ENCODE measurements around the gene ARHGEF18.

The ARHGEF18 gene

DNA sequence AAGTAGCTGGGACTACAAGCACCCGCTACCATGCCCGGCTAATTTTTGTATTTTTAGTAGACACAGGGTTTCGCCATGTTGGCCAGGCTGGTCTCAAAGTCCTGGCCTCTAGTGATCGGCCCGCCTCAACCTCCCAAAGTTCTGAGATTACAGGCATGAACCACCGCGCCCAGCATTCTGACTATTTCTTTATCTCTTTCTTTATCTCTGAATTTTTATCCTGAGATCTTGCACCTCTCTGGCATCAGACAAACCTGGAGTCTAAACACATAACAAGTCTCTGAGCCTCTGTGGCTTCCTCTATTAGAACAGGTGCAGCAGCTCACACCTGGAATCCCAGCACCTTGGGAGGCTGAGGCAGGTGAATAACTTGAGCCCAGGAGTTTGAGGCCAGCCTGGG is 28.5 kb downstream of the ARHGEF18 start:
- H3K4me1 ChIP-seq: no peaks in the 10 kb centered on the region
- TF ChIP-seq, protein P1, sequence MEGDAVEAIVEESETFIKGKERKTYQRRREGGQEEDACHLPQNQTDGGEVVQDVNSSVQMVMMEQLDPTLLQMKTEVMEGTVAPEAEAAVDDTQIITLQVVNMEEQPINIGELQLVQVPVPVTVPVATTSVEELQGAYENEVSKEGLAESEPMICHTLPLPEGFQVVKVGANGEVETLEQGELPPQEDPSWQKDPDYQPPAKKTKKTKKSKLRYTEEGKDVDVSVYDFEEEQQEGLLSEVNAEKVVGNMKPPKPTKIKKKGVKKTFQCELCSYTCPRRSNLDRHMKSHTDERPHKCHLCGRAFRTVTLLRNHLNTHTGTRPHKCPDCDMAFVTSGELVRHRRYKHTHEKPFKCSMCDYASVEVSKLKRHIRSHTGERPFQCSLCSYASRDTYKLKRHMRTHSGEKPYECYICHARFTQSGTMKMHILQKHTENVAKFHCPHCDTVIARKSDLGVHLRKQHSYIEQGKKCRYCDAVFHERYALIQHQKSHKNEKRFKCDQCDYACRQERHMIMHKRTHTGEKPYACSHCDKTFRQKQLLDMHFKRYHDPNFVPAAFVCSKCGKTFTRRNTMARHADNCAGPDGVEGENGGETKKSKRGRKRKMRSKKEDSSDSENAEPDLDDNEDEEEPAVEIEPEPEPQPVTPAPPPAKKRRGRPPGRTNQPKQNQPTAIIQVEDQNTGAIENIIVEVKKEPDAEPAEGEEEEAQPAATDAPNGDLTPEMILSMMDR (IDR thresholded peaks at IDR 0.05): no peak
- no peaks in the 10 kb centered on the region for H3K27me3 ChIP-seq
- no peak overlapping the region for H3K27ac ChIP-seq
- H3K36me3 ChIP-seq: no peaks in the 10 kb centered on the region
- intact Hi-C loops (cut with DNase I; ENCODE audit: low total_unique reads): no loop called here
- H3K4me3 ChIP-seq: no peak overlapping the region
- no peaks in the 10 kb centered on the region for H3K9me3 ChIP-seq
- no peak for DNase-seq

DNA sequence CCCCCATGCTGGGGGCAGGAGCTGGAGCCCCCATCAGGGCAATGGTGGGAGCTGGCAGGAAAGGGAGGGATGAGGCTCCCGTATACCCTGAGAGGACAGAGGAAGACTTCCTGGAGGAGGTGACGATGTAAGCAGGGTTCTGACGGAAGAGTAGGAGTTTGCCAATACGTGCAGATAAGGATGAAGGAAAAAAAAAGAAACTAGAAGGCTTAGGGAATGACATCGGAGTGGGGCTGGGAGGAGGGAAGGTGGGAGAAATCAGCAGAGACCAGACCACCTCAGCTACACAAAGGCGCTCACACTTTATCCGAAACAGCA is 32.3 kb downstream of the ARHGEF18 start:
- TF ChIP-seq, protein P1 (IDR thresholded peaks at IDR 0.05): no peak
- no peak overlapping the region for H3K27ac ChIP-seq
- no peak for DNase-seq
- no peaks in the 10 kb centered on the region for H3K27me3 ChIP-seq
- no peak overlapping the region for H3K4me3 ChIP-seq
- H3K36me3 ChIP-seq: no peaks in the 10 kb centered on the region
- no peaks in the 10 kb centered on the region for H3K4me1 ChIP-seq
- H3K9me3 ChIP-seq: no peaks in the 10 kb centered on the region
- intact Hi-C loops (cut with DNase I; ENCODE audit: low total_unique reads): no loop called here

DNA sequence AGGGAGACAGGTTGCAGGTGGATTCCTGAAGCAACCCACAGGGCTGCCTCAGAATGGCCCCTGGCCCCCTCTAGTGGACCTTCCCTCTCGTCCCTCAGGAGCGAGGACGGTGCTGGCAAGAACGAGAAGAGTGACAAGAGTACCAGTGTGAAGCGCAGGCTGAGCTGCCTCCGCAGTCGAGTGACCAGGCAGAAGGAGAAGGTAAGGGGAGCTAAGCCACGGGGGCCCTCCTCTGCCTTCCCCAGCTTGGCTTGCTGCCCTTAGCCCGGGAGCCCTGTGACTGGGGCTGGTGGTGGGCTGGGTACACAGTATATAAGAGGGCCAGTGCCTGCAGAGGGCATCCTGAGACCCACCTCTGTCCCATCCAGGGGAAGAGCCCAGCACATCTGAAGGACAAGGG is 34.0 kb downstream of the ARHGEF18 start:
- Histone ChIP-seq H3K27ac (no peak overlapping the region), H3K27me3 (no peaks in the 10 kb centered on the region), H3K36me3 (peaks cover 0 to 6% (median 0%) of the 10 kb centered on the region in 3 donors), H3K4me3 (no peak overlapping the region), H3K4me1 (no peaks in the 10 kb centered on the region), H3K9me3 (no peaks in the 10 kb centered on the region)
- TF ChIP-seq, protein P1 (IDR thresholded peaks at IDR 0.05): no peak
- intact Hi-C loops (cut with DNase I; ENCODE audit: low total_unique reads): no loop called here
- DNase-seq: no peak

DNA sequence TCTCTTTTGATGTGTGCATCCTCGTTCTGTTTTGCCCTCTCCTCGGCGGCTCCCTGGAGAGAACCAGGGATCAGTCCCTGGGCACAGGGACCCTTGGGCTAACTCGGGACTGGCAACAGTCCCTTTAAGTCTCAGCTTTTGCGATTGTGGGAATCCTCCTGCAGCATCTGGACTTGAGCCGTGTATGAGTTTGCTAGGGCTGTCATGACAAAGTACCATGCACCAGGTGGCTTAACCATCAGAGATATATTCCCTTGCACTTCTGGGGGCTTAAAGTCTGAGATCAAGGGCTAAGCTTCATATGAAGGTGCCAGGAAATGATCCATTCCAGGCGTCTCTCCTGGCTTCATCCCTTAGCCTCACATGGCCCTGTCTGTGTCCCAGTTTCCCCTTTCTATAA is 34.5 kb downstream of the ARHGEF18 start:
- Histone ChIP-seq H3K9me3 (no peaks in the 10 kb centered on the region), H3K4me3 (no peak overlapping the region), H3K4me1 (no peaks in the 10 kb centered on the region), H3K36me3 (peaks cover 0 to 6% (median 0%) of the 10 kb centered on the region in 3 donors), H3K27ac (no peak overlapping the region), H3K27me3 (no peaks in the 10 kb centered on the region)
- intact Hi-C loops (cut with DNase I; ENCODE audit: low total_unique reads): no loop called here
- TF ChIP-seq, protein P1 (IDR thresholded peaks at IDR 0.05): no peak
- DNase-seq: no peak

DNA sequence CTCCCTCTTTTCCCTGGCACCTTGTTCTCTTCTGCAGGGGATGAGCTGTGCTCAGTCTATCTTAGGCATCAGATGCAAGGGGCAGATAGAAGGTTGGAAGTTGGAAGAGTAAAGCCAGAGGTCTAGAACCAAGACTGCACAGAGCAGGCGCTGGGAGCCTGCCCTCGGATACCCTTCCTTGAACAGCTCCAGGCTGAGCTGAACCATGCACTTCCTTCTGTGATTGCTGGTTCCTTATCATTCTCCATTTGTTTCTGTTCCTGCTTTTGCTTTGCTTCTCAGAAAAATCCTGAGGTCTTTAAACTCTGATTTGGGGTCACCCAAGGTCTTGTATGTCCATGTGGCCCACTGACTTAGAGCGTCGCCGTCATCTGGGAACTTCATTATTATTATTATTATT is 36.3 kb downstream of the ARHGEF18 start:
- Histone ChIP-seq H3K4me3 (no peak overlapping the region), H3K9me3 (no peaks in the 10 kb centered on the region), H3K27ac (no peak overlapping the region), H3K36me3 (peaks cover 0 to 13% (median 4%) of the 10 kb centered on the region in 3 donors), H3K27me3 (no peaks in the 10 kb centered on the region), H3K4me1 (no peaks in the 10 kb centered on the region)
- DNase-seq: no peak
- intact Hi-C loops (cut with DNase I; ENCODE audit: low total_unique reads): no loop called here
- TF ChIP-seq, protein P1 (IDR thresholded peaks at IDR 0.05): no peak

DNA sequence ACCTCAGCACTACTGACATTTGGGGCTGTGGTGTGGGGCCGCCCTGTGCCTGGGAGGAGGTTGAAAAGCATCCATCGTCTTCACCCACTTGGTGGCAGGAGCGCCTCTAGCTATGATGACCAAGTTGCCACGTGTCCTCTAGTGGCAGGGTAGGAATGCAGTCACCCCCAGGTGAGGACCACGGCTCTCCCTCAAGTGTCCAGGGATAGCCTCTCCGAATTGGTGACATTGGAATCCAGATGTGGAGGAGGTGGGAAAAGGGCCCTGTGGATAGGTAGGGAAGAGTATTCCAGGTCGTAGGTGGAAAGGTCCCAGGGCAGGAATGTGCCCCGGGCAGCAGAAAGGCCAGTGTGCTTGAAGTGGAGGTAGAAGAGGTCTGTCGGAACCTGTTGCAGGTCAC is 37.6 kb downstream of the ARHGEF18 start:
- intact Hi-C loops (cut with DNase I; ENCODE audit: low total_unique reads): no loop called here
- Histone ChIP-seq H3K4me3 (no peak overlapping the region), H3K4me1 (no peaks in the 10 kb centered on the region), H3K36me3 (peaks cover 0 to 14% (median 6%) of the 10 kb centered on the region in 3 donors), H3K27me3 (no peaks in the 10 kb centered on the region), H3K27ac (no peak overlapping the region), H3K9me3 (no peaks in the 10 kb centered on the region)
- TF ChIP-seq, protein P1 (IDR thresholded peaks at IDR 0.05): no peak
- no peak for DNase-seq
